GM23338 (cell line): ENCODE measurements around the gene METTL3. TPM values are rescaled to one million over a fixed set of nuclear protein-coding genes. Genes with fewer than 3 reads are reported as not detected.
A peak's percentile ranks its signal among the peaks of the same experiment; 100 is the strongest.

ENCODE experiments used
- ATAC-seq: fragments of 200-7000 bp; cut with Tn5 transposase; 3 replicates; pipeline ENCODE4 v1.9.1; 2020
- DNase-seq: peaks from one replicate; pipeline ENCODE4 v3.0.0-alpha.2; 2015; ENCODE audit warnings: low spot score
- H2AFZ ChIP-seq: fragments of 200-600 bp; sonication (generic); 2 replicates; pipeline ENCODE4 v1.8.0; 2016; ENCODE audit warnings: antibody characterized with exemption, mild to moderate bottlenecking, moderate library complexity
- H3F3A ChIP-seq: fragments of 200-600 bp; sonication (generic); replicated peaks from 2 replicates; pipeline ENCODE4 v1.8.0; 2017; ENCODE audit warnings: antibody characterized with exemption, mixed run types, low read depth
- H3K27ac ChIP-seq: fragments of 200-600 bp; sonication (generic); 2 replicates; pipeline ENCODE4 v1.6.1; 2016; ENCODE audit warnings: low read depth
- H3K27me3 ChIP-seq: fragments of 200-600 bp; sonication (generic); 2 replicates; pipeline ENCODE4 v1.8.0; 2016; ENCODE audit warnings: mild to moderate bottlenecking, mixed run types, moderate library complexity; ENCODE audit not compliant: insufficient read depth
- H3K36me3 ChIP-seq: fragments of 200-600 bp; sonication (generic); 2 replicates; pipeline ENCODE4 v1.8.0; 2016; ENCODE audit warnings: mild to moderate bottlenecking; ENCODE audit not compliant: insufficient read depth
- H3K4me1 ChIP-seq: fragments of 200-600 bp; sonication (generic); 2 replicates; pipeline ENCODE4 v1.8.0; 2016; ENCODE audit warnings: mild to moderate bottlenecking, moderate library complexity; ENCODE audit not compliant: insufficient read depth
- H3K4me2 ChIP-seq: fragments of 200-600 bp; sonication (generic); 2 replicates; pipeline ENCODE4 v1.7.1; 2017; ENCODE audit warnings: mixed run types
- H3K4me3 ChIP-seq: fragments of 200-600 bp; sonication (generic); 2 replicates; pipeline ENCODE4 v1.6.1; 2016; ENCODE audit warnings: mixed run types
- H3K79me2 ChIP-seq: fragments of 200-600 bp; sonication (generic); replicated peaks from 2 replicates; pipeline ENCODE4 v1.8.0; 2017; ENCODE audit warnings: mild to moderate bottlenecking; ENCODE audit not compliant: insufficient read depth
- H3K9me2 ChIP-seq: fragments of 200-600 bp; sonication (generic); 2 replicates; pipeline ENCODE4 v1.8.0; 2017; ENCODE audit not compliant: insufficient read depth
- H4K20me1 ChIP-seq: fragments of 200-600 bp; sonication (generic); replicated peaks from 2 replicates; pipeline ENCODE4 v1.8.0; 2017; ENCODE audit warnings: mild to moderate bottlenecking; ENCODE audit not compliant: insufficient read depth
- H3K27ac Mint-ChIP-seq: 2 replicates; pipeline ENCODE4 v1.8.0; 2020; ENCODE audit warnings: inconsistent platforms, mild to moderate bottlenecking, moderate library complexity, mixed read lengths
- H3K27me3 Mint-ChIP-seq: 3 replicates; pipeline ENCODE4 v1.8.0; 2022; ENCODE audit warnings: low read depth, mild to moderate bottlenecking, moderate library complexity, mixed read lengths, inconsistent platforms; ENCODE audit not compliant: insufficient read depth, poor library complexity
- H3K36me3 Mint-ChIP-seq: 3 replicates; pipeline ENCODE4 v1.8.0; 2021; ENCODE audit warnings: low read depth, mild to moderate bottlenecking, inconsistent platforms, moderate library complexity, mixed read lengths
- H3K4me1 Mint-ChIP-seq: 3 replicates; pipeline ENCODE4 v1.8.0; 2020; ENCODE audit warnings: mild to moderate bottlenecking, inconsistent platforms, mixed read lengths
- H3K4me3 Mint-ChIP-seq: 3 replicates; pipeline ENCODE4 v1.8.0; 2021; ENCODE audit warnings: moderate library complexity, mild to moderate bottlenecking, inconsistent platforms, mixed read lengths
- H3K9me3 Mint-ChIP-seq: 3 replicates; pipeline ENCODE4 v1.8.0; 2020; ENCODE audit warnings: moderate library complexity, mild to moderate bottlenecking, inconsistent platforms, mixed read lengths
- CREB1 ChIP-seq: fragments of 250-450 bp; sonication (Bioruptor Pico); IDR thresholded peaks from 2 replicates; pipeline ENCODE4 v1.5.0; 2020; ENCODE audit warnings: low read depth, mild to moderate bottlenecking, moderate library complexity
- ETS1 ChIP-seq: IDR thresholded peaks from 2 replicates; pipeline ENCODE4 v1.6.1; 2016; ENCODE audit warnings: antibody characterized with exemption
- EZH2 ChIP-seq: fragments of 200-600 bp; sonication (generic); IDR thresholded peaks from one replicate; pipeline ENCODE4 v1.8.0; 2017; ENCODE audit warnings: antibody characterized with exemption, mild to moderate bottlenecking, low read depth; ENCODE audit not compliant: unreplicated experiment
- EZH2phosphoT487 ChIP-seq: fragments of 200-600 bp; sonication (generic); IDR thresholded peaks from one replicate; pipeline ENCODE4 v1.8.1; 2018; ENCODE audit warnings: antibody characterized with exemption; ENCODE audit not compliant: unreplicated experiment
- JUNB ChIP-seq: IDR thresholded peaks from one replicate; pipeline ENCODE4 v1.6.1; 2016; ENCODE audit warnings: antibody characterized with exemption; ENCODE audit not compliant: unreplicated experiment
- NANOG ChIP-seq: IDR thresholded peaks from 2 replicates; pipeline ENCODE4 v1.6.1; 2016; ENCODE audit warnings: antibody characterized with exemption, borderline replicate concordance
- POLR2AphosphoS5 ChIP-seq: IDR thresholded peaks from 2 replicates; pipeline ENCODE4 v1.6.1; 2016; ENCODE audit warnings: antibody characterized with exemption, low read depth
- STAT1 ChIP-seq: IDR thresholded peaks from one replicate; pipeline ENCODE4 v1.6.1; 2016; ENCODE audit warnings: antibody characterized with exemption; ENCODE audit not compliant: unreplicated experiment
- ZNF114 ChIP-seq: fragments of 250-450 bp; sonication (Bioruptor Pico); IDR thresholded peaks from 2 replicates; pipeline ENCODE4 v1.5.0; 2020; ENCODE audit warnings: mild to moderate bottlenecking, moderate library complexity
- ZNF331 ChIP-seq: fragments of 250-450 bp; sonication (Bioruptor Pico); IDR thresholded peaks from 2 replicates; pipeline ENCODE4 v1.5.0; 2020; ENCODE audit warnings: low read depth, mild to moderate bottlenecking, moderate library complexity
- polyA plus RNA-seq: library from polyadenylated mRNA; unstranded; fragments of >200 nt; fragmentation: Nextera tagmentation; extraction: Ambion mirVana; gene quantifications from 2 replicates; pipeline ENCODE4 v1.2.1, GENCODE V29; 2016
- total RNA-seq: library from RNA; depleted of rRNA; stranded (reverse); fragments of >200 nt; shearing (Covaris generic); gene quantifications from 2 replicates; pipeline ENCODE4 v1.2.3, GENCODE V29; 2014
- TF ChIP-seq, protein P1 (sequence below): fragments of 250-450 bp; sonication (Bioruptor Pico); IDR thresholded peaks from 2 replicates; pipeline ENCODE4 v1.5.0; 2020; ENCODE audit warnings: mild to moderate bottlenecking, moderate library complexity
- TF ChIP-seq, protein P2 (sequence below), 2 experiments: fragments of 200-600 bp in 1 of 2; sonication (generic) in 1 of 2; conservative IDR thresholded peaks; 2 replicates each; pipeline versions ENCODE4 v1.5.1 to v1.6.1; 2016 to 2017; ENCODE audit warnings: antibody characterized with exemption in 2 of 2, low read depth in 2 of 2, mild to moderate bottlenecking in 2 of 2, moderate library complexity in 1 of 2

The METTL3 gene
- total and polyA plus RNA-seq, 2 experiments from 2014 or later: 100 to 140 TPM

GRCh38 chr14:21525962-21526671, 15.0 kb upstream of the METTL3 start, which contains the start of gene SALL2:
Gene SALL2 (minus strand): TSS chr14:21526346. CDS start chr14:21526127, 219 bp downstream.
- Histone ChIP-seq H3K4me3 (peak within 1 kb of the TSS; percentile 74), H2AFZ (no peak within 1 kb of the TSS), H3F3A (peaks cover 30% of the 10 kb centered on the region), H3K36me3 (peaks cover 30% of the 10 kb centered on the region), H3K4me2 (peak within 1 kb of the TSS; percentile 85), H3K79me2 (peaks cover 81% of the 10 kb centered on the region), H4K20me1 (peaks cover 19% of the 10 kb centered on the region), H3K27me3 (no peaks in the 10 kb centered on the region), H3K4me1 (peaks cover 76% of the 10 kb centered on the region), H3K27ac (peak within 1 kb of the TSS; percentile 99), H3K9me2 (no peaks in the 10 kb centered on the region)
- peak within 1 kb of the TSS; percentile 99 for H3K27ac Mint-ChIP-seq
- peaks cover 84% of the 10 kb centered on the region for H3K4me1 Mint-ChIP-seq
- peak; percentile 69 for ATAC-seq
- peaks cover 39% of the 10 kb centered on the region for H3K27me3 Mint-ChIP-seq
- DNase-seq: peak; percentile 99
- H3K4me3 Mint-ChIP-seq: peak within 1 kb of the TSS; percentile 83
- peaks cover 72% of the 10 kb centered on the region for H3K36me3 Mint-ChIP-seq
- TF ChIP-seq ETS1 (no peak), EZH2phosphoT487 (no peak), EZH2 (no peak), NANOG (no peak), STAT1 (no peak), CREB1 (0 out of 2 replicates have a peak, but pooled peaks have one; percentile 19), ZNF114 (CRISPR knock-in tag) (no peak), ZNF331 (CRISPR knock-in tag) (no peak), JUNB (no peak), POLR2AphosphoS5 (peak; percentile 66)
- TF ChIP-seq, protein P1, sequence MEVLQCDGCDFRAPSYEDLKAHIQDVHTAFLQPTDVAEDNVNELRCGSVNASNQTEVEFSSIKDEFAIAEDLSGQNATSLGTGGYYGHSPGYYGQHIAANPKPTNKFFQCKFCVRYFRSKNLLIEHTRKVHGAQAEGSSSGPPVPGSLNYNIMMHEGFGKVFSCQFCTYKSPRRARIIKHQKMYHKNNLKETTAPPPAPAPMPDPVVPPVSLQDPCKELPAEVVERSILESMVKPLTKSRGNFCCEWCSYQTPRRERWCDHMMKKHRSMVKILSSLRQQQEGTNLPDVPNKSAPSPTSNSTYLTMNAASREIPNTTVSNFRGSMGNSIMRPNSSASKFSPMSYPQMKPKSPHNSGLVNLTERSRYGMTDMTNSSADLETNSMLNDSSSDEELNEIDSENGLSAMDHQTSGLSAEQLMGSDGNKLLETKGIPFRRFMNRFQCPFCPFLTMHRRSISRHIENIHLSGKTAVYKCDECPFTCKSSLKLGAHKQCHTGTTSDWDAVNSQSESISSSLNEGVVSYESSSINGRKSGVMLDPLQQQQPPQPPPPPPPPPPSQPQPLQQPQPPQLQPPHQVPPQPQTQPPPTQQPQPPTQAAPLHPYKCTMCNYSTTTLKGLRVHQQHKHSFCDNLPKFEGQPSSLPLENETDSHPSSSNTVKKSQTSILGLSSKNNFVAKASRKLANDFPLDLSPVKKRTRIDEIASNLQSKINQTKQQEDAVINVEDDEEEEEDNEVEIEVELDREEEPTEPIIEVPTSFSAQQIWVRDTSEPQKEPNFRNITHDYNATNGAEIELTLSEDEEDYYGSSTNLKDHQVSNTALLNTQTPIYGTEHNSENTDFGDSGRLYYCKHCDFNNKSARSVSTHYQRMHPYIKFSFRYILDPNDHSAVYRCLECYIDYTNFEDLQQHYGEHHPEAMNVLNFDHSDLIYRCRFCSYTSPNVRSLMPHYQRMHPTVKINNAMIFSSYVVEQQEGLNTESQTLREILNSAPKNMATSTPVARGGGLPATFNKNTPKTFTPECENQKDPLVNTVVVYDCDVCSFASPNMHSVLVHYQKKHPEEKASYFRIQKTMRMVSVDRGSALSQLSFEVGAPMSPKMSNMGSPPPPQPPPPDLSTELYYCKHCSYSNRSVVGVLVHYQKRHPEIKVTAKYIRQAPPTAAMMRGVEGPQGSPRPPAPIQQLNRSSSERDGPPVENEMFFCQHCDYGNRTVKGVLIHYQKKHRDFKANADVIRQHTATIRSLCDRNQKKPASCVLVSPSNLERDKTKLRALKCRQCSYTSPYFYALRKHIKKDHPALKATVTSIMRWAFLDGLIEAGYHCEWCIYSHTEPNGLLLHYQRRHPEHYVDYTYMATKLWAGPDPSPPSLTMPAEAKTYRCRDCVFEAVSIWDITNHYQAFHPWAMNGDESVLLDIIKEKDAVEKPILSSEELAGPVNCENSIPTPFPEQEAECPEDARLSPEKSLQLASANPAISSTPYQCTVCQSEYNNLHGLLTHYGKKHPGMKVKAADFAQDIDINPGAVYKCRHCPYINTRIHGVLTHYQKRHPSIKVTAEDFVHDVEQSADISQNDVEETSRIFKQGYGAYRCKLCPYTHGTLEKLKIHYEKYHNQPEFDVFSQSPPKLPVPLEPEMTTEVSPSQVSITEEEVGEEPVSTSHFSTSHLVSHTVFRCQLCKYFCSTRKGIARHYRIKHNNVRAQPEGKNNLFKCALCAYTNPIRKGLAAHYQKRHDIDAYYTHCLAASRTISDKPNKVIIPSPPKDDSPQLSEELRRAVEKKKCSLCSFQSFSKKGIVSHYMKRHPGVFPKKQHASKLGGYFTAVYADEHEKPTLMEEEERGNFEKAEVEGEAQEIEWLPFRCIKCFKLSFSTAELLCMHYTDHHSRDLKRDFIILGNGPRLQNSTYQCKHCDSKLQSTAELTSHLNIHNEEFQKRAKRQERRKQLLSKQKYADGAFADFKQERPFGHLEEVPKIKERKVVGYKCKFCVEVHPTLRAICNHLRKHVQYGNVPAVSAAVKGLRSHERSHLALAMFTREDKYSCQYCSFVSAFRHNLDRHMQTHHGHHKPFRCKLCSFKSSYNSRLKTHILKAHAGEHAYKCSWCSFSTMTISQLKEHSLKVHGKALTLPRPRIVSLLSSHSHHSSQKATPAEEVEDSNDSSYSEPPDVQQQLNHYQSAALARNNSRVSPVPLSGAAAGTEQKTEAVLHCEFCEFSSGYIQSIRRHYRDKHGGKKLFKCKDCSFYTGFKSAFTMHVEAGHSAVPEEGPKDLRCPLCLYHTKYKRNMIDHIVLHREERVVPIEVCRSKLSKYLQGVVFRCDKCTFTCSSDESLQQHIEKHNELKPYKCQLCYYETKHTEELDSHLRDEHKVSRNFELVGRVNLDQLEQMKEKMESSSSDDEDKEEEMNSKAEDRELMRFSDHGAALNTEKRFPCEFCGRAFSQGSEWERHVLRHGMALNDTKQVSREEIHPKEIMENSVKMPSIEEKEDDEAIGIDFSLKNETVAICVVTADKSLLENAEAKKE (CRISPR knock-in tag): no peak
- TF ChIP-seq, protein P2, sequence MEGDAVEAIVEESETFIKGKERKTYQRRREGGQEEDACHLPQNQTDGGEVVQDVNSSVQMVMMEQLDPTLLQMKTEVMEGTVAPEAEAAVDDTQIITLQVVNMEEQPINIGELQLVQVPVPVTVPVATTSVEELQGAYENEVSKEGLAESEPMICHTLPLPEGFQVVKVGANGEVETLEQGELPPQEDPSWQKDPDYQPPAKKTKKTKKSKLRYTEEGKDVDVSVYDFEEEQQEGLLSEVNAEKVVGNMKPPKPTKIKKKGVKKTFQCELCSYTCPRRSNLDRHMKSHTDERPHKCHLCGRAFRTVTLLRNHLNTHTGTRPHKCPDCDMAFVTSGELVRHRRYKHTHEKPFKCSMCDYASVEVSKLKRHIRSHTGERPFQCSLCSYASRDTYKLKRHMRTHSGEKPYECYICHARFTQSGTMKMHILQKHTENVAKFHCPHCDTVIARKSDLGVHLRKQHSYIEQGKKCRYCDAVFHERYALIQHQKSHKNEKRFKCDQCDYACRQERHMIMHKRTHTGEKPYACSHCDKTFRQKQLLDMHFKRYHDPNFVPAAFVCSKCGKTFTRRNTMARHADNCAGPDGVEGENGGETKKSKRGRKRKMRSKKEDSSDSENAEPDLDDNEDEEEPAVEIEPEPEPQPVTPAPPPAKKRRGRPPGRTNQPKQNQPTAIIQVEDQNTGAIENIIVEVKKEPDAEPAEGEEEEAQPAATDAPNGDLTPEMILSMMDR (conservative IDR thresholded peaks at IDR 0.05; ENCODE audit: low read depth in 2 of 2): no peak
- no peaks in the 10 kb centered on the region; the same call in 1 of the 3 replicates for H3K9me3 Mint-ChIP-seq
